D721Med (cell line): ENCODE measurements around the gene CCDC201.

Experiments
- DNase-seq: peaks from one replicate; pipeline ENCODE4 v3.0.0; 2011; ENCODE audit warnings: low spot score; ENCODE audit not compliant: insufficient read length
- FAIRE-seq: peaks from 2 replicates; lab custom pipeline; 2011; peaks lifted over from hg19 to GRCh38; lab: Jason Lieb, UNC
- CTCF ChIP-seq: IDR thresholded peaks from 2 replicates; pipeline ENCODE4 v1.5.1; 2012; ENCODE audit warnings: mild to moderate bottlenecking, control low read depth; ENCODE audit not compliant: insufficient read depth; ENCODE audit errors: missing control alignments

CCDC201 gene

GRCh38 chr7:45873035-45873354 is at the start of gene CCDC201:
CCDC201 (minus strand) TSS chr7:45873082; CDS start chr7:45873007, 75 bp downstream.
- no peak for FAIRE-seq
- no peak for DNase-seq
- TF ChIP-seq CTCF: no peak

GRCh38 chr7:45921699-45922519 is 49.0 kb upstream of the CCDC201 start:
- TF ChIP-seq CTCF: peak; percentile 90
- DNase-seq (no peak), FAIRE-seq (no peak)

- FAIRE-seq (no peak), DNase-seq (no peak)
- TF ChIP-seq CTCF: no peak
Observed at GRCh38 chr7:45921381-45921698, 48.5 kb upstream of the CCDC201 start.

GRCh38 chr7:45920502-45921380 is 47.9 kb upstream of the CCDC201 start, which contains the start of gene IGFBP3:
IGFBP3 (minus strand) TSS chr7:45921272; CDS start chr7:45921140, 132 bp downstream.
- TF ChIP-seq CTCF: no peak
- peak; percentile 46 for DNase-seq
- FAIRE-seq: no peak

- no peak for TF ChIP-seq CTCF
- FAIRE-seq (no peak), DNase-seq (no peak)
Observed at GRCh38 chr7:45919993-45920459, 47.1 kb upstream of the CCDC201 start.

GRCh38 chr7:45919231-45919784 is 46.4 kb upstream of the CCDC201 start:
- no peak for DNase-seq
- no peak for TF ChIP-seq CTCF
- FAIRE-seq: no peak
